MV-4-11 (cell line): Measurements from ENCODE around the gene CCDC190.
"Not testable (repeated sequence)": the region's sequence is repeated elsewhere in the genome, so short reads cannot be mapped to it uniquely, and the experiment has no call there.

Experiments used
- DNase-seq: peaks from one replicate; lab custom pipeline; 2025; lab: John Stamatoyannopoulos, UW

The CCDC190 gene

DNA sequence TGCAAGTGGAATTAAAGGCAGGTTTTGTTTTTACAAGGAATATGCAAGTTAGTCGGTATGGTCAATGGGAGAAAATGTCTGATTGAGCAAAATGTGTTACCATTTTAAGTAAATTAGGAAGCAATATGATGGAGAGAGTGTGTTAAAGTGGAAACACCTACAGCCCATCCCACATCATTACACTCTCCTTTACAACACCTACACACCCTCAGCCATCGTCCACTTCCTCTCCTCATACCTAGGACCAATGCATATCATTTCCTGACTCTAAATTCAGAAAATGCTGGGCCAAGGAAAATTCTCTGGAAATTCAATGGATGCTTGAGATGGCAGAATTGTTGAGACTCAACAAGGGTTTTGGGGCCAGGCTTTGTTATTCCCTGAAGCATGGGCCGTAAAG is 16.4 kb upstream of the CCDC190 start:
- DNase-seq, result no peak

DNA sequence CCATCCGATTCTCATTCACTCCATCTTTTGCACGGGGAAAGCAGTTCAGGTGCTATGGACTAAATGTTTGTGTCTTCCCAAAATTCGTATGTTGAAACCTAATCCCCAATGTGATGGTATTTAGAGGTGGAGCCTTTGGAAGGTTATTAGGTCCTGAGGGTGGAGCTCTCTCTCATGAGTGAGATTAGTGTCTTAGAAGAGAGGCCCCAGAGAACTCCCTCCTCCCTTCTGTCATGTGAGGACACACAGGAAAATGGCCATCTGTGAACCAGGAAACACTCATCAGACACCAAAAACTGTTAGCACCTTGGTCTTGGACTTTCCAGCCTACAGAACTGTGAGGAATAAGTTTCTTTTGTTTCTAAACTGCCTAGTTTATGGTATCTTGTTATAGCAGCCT is 15.8 kb upstream of the CCDC190 start:
- no peak for DNase-seq

DNA sequence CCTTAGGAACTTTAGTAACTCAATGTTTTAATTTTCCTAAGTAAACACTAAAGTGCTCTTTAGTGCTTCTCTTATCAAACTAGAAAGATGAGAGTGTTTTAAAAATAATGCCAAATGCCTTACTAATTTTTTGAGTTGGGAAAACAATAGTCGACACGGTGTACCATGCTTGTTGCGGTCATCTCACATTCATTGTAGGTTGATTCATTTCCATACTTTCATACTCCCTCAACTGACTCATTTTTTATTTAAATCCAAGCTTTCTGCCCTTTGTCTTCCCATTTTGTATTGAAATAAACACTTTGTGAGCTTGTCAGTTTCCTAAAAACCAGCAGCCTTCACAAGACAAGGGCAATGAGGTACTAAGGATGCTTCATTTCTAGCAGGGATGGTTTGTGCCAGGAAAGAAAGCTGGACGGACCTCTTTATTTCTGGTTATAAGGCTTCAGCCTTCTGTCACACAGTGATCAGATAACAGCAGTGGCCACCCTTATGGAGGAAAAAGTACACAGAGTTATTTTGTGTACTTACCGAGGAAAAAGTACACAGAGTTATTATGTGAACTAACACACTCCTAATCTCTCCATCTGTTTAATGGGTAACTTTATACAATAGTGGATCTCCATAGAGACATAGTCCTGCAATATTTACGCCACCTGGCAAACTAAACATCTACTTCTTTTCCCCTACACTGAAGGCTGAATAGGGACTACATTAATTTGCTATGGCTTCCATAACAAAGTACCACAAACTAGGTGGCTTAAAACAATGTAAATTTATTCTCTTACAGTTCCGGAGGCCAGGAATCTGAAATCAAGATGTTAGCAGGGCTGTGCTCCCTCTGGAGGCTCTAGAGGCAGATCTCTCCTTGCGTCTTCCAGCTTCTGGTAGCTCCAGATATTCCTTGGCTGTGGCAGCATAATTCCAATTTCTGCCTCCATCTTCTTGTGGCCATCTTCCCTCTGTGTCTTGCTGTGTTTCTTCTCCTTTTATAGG is 13.0 kb upstream of the CCDC190 start:
- DNase-seq, result no peak

DNA sequence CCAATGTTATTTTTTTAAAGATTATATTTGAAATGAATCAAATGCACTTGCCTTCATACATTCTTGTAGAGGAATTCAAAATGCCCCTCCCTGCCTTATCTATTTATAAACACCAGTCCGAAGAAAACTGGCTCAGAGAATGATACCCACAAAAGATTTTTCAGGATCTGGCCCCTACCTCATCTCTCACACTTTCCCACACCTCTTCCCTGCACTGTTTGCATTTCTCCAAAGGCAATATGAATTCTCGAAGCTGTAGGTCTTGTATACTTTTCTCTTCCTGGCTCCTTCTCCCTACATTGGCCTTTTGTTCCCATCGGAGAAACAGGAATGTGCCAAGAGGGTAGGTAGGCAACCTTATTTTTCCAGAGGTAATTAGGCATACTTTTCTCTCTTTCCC is 12.0 kb upstream of the CCDC190 start:
- DNase-seq, result no peak

- DNase-seq, result not testable (repeated sequence)
Observed at GRCh38 chr1:162871417-162871816, 10.4 kb upstream of the CCDC190 start.

GRCh38 chr1:162868972-162869371 is 8.0 kb upstream of the CCDC190 start:
- DNase-seq, result no peak

DNA sequence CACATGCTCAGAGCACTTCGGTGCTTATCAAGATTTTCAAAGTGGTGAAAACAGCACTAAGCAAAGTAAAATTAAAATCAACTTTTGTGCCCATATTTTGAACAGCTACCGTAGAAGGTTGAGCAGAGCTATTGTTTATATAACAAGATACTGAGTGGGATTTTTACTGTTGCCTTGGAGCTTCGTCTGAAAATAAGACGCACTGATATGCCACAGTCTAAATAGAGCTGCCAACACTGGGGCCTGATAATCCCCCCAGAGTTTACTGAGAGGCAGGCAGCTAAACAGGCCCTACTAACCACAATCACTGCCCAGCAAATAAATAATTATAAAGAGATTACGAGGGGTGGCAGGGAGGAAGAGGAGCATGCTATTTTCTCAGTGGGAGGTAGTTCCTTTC is 650 bp upstream of the CCDC190 start:
- DNase-seq, result no peak

DNA sequence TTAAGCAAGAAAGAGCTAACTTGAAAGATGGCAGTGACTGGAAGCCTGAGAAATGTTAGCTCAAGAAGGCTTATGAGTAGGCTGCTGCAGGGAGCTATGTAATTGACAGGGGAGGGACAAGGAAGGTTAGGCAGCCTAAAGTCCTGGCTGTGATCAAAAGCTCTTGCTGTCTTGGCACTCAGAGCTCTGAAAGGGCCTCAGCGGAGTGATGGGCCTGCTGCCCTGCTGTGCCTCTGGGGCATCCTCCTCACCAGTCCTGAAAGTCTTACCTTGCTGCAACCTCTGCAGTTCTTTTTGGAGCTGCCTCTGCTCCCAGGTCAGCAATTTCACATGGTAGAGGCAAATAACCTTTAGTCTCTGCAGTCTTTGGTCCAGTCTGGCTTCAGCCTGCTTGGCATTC is 1.8 kb downstream of the CCDC190 start:
- DNase-seq, result no peak

- no peak for DNase-seq
Observed at GRCh38 chr1:162857850-162858249, 3.1 kb downstream of the CCDC190 start.

DNA sequence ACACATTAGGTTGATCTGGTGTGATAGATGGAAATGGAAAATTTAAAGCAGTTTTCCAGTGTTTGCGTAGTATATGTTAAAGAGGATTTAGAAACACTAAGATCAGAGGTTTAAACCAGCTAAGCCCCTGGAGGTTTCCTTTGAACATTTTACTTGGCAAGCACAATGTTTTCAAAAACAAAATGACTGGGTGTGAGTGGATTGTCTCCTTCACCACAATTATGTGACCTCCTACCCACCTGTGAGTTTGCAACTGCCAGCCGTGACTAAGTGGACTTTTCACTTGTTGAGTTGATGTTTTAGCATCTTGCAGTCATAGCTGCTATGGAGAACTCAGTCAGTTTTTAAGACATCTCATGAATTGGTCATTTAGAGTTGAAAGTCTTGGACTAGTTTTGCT is 4.7 kb downstream of the CCDC190 start:
- no peak for DNase-seq

GRCh38 chr1:162855461-162856150 is 5.4 kb downstream of the CCDC190 start:
- DNase-seq, result no peak

- peak; percentile 64 for DNase-seq
Observed at GRCh38 chr1:162854245-162854882, 6.6 kb downstream of the CCDC190 start.

DNA sequence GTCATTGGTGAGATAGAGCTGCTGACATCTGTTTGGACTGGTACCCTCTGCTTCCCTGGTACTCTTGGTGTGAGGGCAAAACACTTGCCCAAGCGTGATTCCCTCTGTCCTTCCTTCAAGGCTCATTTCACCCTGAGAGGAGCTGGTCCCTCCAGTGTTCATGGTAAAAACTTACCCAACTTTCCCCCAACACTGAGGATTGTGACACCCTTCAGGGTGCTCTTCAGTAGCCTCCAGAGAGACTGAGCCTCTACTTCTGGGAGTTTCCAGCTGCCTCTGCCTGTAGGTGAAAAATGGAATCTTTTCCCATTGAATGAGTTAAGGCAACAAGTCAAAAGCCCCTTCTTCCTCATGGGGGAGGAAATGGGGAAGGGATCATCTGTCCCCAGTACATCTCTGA is 9.6 kb downstream of the CCDC190 start:
- DNase-seq, result no peak

GRCh38 chr1:162849711-162850110 is 11.3 kb downstream of the CCDC190 start:
- no peak for DNase-seq

DNA sequence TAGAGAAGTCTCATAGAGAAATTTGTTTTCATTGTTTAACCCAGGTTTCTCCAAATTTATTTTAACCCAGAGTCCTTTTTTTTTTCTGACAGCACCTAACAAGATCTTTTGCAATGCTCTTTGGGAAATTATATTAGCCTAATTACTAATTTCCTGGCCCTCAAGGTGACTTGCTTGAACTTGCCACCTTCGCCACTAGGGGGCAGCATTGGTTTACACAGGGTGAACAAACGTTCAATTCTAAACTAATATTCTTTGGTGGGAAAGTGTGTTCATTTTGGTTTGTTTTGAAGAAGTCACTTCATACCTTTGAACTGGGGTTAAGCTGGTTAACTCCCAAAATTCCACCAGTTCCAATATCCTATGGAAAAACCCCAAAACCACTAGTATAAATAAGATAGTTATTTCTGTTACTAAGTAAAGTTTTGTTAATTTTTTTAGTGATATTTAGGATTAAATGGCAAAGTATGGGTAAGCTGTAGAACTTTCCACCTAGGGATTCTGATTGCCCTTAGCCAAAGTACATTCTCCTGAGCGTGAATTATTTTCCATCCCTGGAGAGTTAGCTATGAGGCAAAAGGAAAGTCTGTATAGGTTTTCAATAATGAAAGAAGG is 13.0 kb downstream of the CCDC190 start:
- peak; percentile 32 for DNase-seq

DNA sequence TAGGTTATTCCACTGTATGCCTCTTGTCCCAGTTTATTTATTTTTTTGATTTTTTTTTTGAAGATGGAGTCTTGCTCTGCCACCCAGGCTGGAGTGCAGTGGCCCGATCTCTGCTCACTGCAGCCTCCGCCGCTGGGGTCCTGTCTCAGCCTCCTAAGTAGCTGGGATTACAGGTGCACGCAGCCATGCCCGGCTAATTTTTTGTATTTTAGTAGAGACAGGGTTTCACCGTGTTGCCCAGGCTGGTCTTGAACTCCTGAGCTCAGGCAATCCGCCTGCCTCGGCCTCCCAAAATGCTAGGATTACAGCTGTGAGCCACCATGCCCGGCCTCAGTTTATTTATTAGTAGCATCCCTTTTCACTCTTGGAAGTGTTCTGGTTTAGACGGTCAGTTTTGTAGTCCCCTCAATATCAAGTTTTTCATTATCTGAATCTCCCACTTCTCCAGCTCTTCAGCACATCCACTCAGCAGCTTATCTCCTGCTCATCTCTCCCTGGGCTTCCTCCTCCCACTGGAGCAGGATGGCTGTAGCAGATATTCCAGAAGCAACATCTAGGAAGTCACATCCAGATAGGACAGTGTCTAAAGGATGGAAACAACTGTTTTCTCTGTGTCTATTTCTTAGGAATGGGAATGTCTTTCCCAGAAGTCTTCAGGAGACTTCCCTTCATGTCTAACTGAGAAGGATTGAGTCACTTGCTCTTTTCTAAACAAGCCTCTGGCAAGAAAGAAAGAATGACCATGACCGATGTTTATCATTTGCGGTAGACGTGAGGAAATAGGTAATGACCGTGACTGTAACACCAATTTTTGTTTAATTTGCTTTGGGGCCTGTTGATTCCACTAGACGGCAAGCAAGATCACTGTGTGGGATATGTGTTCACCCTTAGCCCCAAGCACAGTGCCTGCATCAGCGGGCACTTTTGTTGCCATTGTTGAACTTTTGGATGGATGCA is 14.4 kb downstream of the CCDC190 start:
- no peak for DNase-seq

GRCh38 chr1:162844153-162844552 is 16.8 kb downstream of the CCDC190 start:
- DNase-seq, result no peak

- no peak for DNase-seq
Observed at GRCh38 chr1:162840250-162840839, 20.6 kb downstream of the CCDC190 start.

GRCh38 chr1:162838863-162839262 is 22.1 kb downstream of the CCDC190 start:
- no peak for DNase-seq

DNA sequence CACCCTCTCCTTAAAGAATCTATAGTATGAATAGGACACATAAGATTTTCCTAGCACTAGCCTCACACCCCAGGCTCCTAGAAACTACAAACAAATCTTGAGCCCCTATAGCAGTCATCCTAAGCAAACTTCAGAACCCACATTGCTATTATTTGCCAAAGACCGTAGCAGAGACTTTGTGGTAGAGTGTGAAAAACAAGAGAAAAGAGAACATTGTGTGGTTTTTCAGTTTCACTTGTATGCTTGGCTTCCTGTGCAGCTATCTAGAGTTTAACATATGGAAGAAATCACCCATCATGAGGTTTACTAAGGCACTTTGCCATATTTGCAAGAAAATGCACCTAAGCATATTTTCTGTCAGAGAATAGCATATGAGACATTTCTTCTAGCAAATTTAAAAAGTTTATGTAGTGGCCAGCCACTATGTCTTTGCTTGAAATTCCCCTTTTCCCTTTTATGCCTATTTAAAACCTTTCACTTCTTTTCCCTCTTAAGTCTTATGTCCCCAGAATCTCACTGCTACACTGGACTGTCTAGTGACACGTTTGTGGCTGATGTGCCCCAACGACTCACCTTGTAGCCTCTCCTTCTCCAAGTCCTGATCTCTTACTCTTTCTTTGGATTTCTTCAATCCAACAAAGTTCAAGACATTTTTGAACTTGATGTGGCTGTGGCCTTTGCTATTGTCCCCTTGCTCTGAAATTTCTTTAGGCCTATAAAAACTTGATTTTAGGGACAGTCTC is 25.6 kb downstream of the CCDC190 start:
- no peak for DNase-seq
